Activated CD8-positive, alpha-beta memory T cell treated with anti-CD3 and anti-CD28 coated beads for 24 hours (primary cell): ENCODE data around the gene CCN5.

ENCODE experiments used
- DNase-seq: peaks from one replicate; pipeline ENCODE4 v3.0.0-alpha.2; 2020

CCN5 gene

GRCh38 chr20:44717986-44718385, 2.8 kb downstream of the CCN5 start:
- DNase-seq, result no peak

GRCh38 chr20:44719841-44720240, 4.7 kb downstream of the CCN5 start:
- DNase-seq, result no peak

GRCh38 chr20:44720621-44720996, 5.4 kb downstream of the CCN5 start:
- no peak for DNase-seq

- DNase-seq, result no peak
Observed at GRCh38 chr20:44720997-44721784, 6.0 kb downstream of the CCN5 start.

- DNase-seq, result no peak
Observed at GRCh38 chr20:44721785-44722054, 6.6 kb downstream of the CCN5 start.

- no peak for DNase-seq
Observed at GRCh38 chr20:44722990-44723389, 7.8 kb downstream of the CCN5 start.

- no peak for DNase-seq
Observed at GRCh38 chr20:44723391-44723790, 8.2 kb downstream of the CCN5 start.

- DNase-seq, result no peak
Observed at GRCh38 chr20:44723798-44724362, 8.7 kb downstream of the CCN5 start.

- DNase-seq, result no peak
Observed at GRCh38 chr20:44724423-44725091, 9.4 kb downstream of the CCN5 start.

GRCh38 chr20:44725837-44726236, 10.7 kb downstream of the CCN5 start:
- DNase-seq, result no peak

GRCh38 chr20:44727039-44727438, 11.9 kb downstream of the CCN5 start:
- DNase-seq, result no peak

- DNase-seq, result no peak
Observed at GRCh38 chr20:44727651-44728050, 12.5 kb downstream of the CCN5 start.

- DNase-seq, result no peak
Observed at GRCh38 chr20:44728801-44729443, 13.8 kb downstream of the CCN5 start.

- DNase-seq, result no peak
Observed at GRCh38 chr20:44730441-44730840, 15.3 kb downstream of the CCN5 start.

- no peak for DNase-seq
Observed at GRCh38 chr20:44731657-44732056, 16.5 kb downstream of the CCN5 start.

- no peak for DNase-seq
Observed at GRCh38 chr20:44732327-44732726, 17.2 kb downstream of the CCN5 start.

- DNase-seq, result peak; percentile 79
Observed at GRCh38 chr20:44733341-44734069, 18.3 kb downstream of the CCN5 start.

GRCh38 chr20:44734938-44735337, 19.8 kb downstream of the CCN5 start:
- DNase-seq, result no peak

- no peak for DNase-seq
Observed at GRCh38 chr20:44735816-44736169, 20.6 kb downstream of the CCN5 start.

GRCh38 chr20:44736170-44737021, 21.2 kb downstream of the CCN5 start:
- peak; percentile 62 for DNase-seq

GRCh38 chr20:44737116-44737515, 21.9 kb downstream of the CCN5 start:
- DNase-seq, result no peak

- peak; percentile 65 for DNase-seq
Observed at GRCh38 chr20:44738813-44739477, 23.8 kb downstream of the CCN5 start.
